K562 (cell line): ENCODE measurements around the gene KLHL12. TPM values are rescaled to one million over a fixed set of nuclear protein-coding genes. Genes with fewer than 3 reads are reported as not detected.
A peak's percentile ranks its signal among the peaks of the same experiment; 100 is the strongest.

Experiments
- ARHGAP35 ChIP-seq: fragments of 450-650 bp; IDR thresholded peaks from 2 replicates; pipeline ENCODE4 v1.6.1; 2018; ENCODE audit not compliant: partially characterized antibody
- BDP1 ChIP-seq: IDR thresholded peaks from 3 replicates; pipeline ENCODE4 v1.6.1; 2011; ENCODE audit not compliant: insufficient read length, insufficient read depth
- BRF1 ChIP-seq: IDR thresholded peaks from 3 replicates; pipeline ENCODE4 v1.6.1; 2011; ENCODE audit warnings: borderline replicate concordance, mild to moderate bottlenecking; ENCODE audit not compliant: insufficient read length; ENCODE audit errors: extremely low read depth
- KLF1 ChIP-seq: fragments of 450-650 bp; IDR thresholded peaks from 2 replicates; pipeline ENCODE4 v1.6.1; 2016; ENCODE audit warnings: missing genetic modification characterization, missing compliant biosample characterization
- MTA2 ChIP-seq: fragments of 450-650 bp; IDR thresholded peaks from 2 replicates; pipeline ENCODE4 v1.6.1; 2016; ENCODE audit warnings: low read depth
- MTA3 ChIP-seq: fragments of 450-650 bp; formaldehyde crosslinking; IDR thresholded peaks from 2 replicates; pipeline ENCODE4 v1.6.1; 2017; ENCODE audit warnings: mild to moderate bottlenecking, borderline replicate concordance
- PTBP1 ChIP-seq: fragments of 200-400 bp; formaldehyde crosslinking; IDR thresholded peaks from 2 replicates; pipeline ENCODE4 v1.6.1; 2017; ENCODE audit warnings: low read depth, low read length
- ZFPM2 ChIP-seq: fragments of 250-450 bp; sonication (Bioruptor Pico); IDR thresholded peaks from 2 replicates; pipeline ENCODE4 v1.5.1; 2022; ENCODE audit warnings: mild to moderate bottlenecking
- polyA plus RNA-seq, 8 experiments: library from polyadenylated mRNA; depleted of rRNA in 4 of 8; stranded (reverse) in 5 of 8; unstranded in 3 of 8; fragments of >200 nt; fragmentation: Nextera tagmentation in 2 of 8; fragmentation: Illumina TruSeq in 1 of 8; extraction: Ambion mirVana in 2 of 8; extraction: Trizol in 1 of 8; gene quantifications; 2 replicates each; pipeline versions ENCODE4 v1.2.1 to v1.2.3, GENCODE V29; 2011 to 2014; ENCODE audit warnings: inconsistent platforms in 1 of 8, missing spikeins in 1 of 8
- total RNA-seq, 7 experiments: library from RNA; depleted of rRNA in 6 of 7; stranded (reverse); fragments of >200 nt in 6 of 7; fragmentation: Illumina TruSeq in 2 of 7; extraction: Trizol in 2 of 7; gene quantifications; 2 replicates each; pipeline versions ENCODE4 v1.2.1 to v1.2.3, GENCODE V29; 2011 to 2021; ENCODE audit warnings: low replicate concordance in 1 of 7
- TF ChIP-seq, protein P1 (sequence below): fragments of 250-450 bp; sonication (Bioruptor Pico); IDR thresholded peaks from 2 replicates; pipeline ENCODE4 v1.8.0; 2022; ENCODE audit warnings: moderate library complexity, mild to moderate bottlenecking, inconsistent platforms
- TF ChIP-seq, protein P2 (sequence below): sonication (generic); formaldehyde crosslinking; IDR thresholded peaks from 2 replicates; pipeline ENCODE4 v1.8.1; 2023; ENCODE audit warnings: mild to moderate bottlenecking, missing genetic modification reagents, moderate library complexity
- TF ChIP-seq, protein P3 (sequence below): fragments of 250-450 bp; sonication (Bioruptor Pico); IDR thresholded peaks from 2 replicates; pipeline ENCODE4 v1.5.0; 2021; ENCODE audit warnings: mild to moderate bottlenecking, borderline replicate concordance
- TF ChIP-seq, protein P4 (sequence below): IDR thresholded peaks from 2 replicates; pipeline ENCODE4 v1.6.1; 2012; ENCODE audit warnings: low read depth, low read length, improper control_type of control experiment, borderline replicate concordance
- TF ChIP-seq, protein P5 (sequence below): sonication (generic); formaldehyde crosslinking; IDR thresholded peaks from 2 replicates; pipeline ENCODE4 v1.9.0; 2022; ENCODE audit warnings: mild to moderate bottlenecking, missing genetic modification reagents

KLHL12 gene
- total and polyA plus RNA-seq, 9 of the 15 experiments (the other 6 are each of a cell fraction or from before 2014, with no cell fraction given): 23.1 to 85.1 (median 35.0) TPM

DNA sequence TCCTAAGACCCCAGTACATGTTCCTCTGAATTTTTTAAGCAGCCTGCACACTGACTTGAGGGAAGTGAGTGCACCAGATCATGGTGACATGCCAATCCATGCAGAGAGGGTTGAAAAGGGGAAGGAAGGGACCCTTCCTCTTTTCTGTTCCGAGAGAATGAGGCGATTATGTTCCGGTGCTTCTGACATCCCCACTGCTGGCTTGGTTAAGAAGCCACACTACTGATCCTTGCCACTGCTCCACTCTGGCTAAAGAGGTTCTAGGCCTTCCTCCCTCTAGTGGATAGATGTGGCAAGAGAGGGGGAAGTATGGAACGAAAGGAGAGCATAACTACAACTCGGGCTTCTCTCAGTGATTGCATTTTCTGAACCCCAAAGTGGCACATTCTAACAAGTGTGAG, 41.9 kb upstream of the KLHL12 start (continued):
- TF ChIP-seq MTA3: 0 out of 2 replicates have a peak, but pooled peaks have one; percentile 71
- TF ChIP-seq, protein P1, sequence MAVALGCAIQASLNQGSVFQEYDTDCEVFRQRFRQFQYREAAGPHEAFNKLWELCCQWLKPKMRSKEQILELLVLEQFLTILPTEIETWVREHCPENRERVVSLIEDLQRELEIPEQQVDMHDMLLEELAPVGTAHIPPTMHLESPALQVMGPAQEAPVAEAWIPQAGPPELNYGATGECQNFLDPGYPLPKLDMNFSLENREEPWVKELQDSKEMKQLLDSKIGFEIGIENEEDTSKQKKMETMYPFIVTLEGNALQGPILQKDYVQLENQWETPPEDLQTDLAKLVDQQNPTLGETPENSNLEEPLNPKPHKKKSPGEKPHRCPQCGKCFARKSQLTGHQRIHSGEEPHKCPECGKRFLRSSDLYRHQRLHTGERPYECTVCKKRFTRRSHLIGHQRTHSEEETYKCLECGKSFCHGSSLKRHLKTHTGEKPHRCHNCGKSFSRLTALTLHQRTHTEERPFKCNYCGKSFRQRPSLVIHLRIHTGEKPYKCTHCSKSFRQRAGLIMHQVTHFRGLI (CRISPR knock-in tag): no peak
- TF ChIP-seq KLF1 (tag): no peak
- TF ChIP-seq, protein P2, sequence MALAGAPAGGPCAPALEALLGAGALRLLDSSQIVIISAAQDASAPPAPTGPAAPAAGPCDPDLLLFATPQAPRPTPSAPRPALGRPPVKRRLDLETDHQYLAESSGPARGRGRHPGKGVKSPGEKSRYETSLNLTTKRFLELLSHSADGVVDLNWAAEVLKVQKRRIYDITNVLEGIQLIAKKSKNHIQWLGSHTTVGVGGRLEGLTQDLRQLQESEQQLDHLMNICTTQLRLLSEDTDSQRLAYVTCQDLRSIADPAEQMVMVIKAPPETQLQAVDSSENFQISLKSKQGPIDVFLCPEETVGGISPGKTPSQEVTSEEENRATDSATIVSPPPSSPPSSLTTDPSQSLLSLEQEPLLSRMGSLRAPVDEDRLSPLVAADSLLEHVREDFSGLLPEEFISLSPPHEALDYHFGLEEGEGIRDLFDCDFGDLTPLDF (CRISPR knock-in tag): peak; percentile 73; the same call in 1 of the 2 replicates
- no peak for TF ChIP-seq BRF1
- TF ChIP-seq, protein P3, sequence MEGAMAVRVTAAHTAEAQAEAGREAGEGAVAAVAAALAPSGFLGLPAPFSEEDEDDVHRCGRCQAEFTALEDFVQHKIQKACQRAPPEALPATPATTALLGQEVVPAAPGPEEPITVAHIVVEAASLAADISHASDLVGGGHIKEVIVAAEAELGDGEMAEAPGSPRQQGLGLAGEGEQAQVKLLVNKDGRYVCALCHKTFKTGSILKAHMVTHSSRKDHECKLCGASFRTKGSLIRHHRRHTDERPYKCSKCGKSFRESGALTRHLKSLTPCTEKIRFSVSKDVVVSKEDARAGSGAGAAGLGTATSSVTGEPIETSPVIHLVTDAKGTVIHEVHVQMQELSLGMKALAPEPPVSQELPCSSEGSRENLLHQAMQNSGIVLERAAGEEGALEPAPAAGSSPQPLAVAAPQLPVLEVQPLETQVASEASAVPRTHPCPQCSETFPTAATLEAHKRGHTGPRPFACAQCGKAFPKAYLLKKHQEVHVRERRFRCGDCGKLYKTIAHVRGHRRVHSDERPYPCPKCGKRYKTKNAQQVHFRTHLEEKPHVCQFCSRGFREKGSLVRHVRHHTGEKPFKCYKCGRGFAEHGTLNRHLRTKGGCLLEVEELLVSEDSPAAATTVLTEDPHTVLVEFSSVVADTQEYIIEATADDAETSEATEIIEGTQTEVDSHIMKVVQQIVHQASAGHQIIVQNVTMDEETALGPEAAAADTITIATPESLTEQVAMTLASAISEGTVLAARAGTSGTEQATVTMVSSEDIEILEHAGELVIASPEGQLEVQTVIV (CRISPR knock-in tag): no peak
- TF ChIP-seq, protein P4, sequence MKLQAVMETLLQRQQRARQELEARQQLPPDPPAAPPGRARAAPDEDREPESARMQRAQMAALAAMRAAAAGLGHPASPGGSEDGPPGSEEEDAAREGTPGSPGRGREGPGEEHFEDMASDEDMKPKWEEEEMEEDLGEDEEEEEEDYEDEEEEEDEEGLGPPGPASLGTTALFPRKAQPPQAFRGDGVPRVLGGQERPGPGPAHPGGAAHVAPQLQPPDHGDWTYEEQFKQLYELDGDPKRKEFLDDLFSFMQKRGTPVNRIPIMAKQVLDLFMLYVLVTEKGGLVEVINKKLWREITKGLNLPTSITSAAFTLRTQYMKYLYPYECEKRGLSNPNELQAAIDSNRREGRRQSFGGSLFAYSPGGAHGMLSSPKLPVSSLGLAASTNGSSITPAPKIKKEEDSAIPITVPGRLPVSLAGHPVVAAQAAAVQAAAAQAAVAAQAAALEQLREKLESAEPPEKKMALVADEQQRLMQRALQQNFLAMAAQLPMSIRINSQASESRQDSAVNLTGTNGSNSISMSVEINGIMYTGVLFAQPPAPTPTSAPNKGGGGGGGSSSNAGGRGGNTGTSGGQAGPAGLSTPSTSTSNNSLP: peak; percentile 53; the same call in 1 of the 2 replicates
- TF ChIP-seq ARHGAP35: no peak
- TF ChIP-seq, protein P5, sequence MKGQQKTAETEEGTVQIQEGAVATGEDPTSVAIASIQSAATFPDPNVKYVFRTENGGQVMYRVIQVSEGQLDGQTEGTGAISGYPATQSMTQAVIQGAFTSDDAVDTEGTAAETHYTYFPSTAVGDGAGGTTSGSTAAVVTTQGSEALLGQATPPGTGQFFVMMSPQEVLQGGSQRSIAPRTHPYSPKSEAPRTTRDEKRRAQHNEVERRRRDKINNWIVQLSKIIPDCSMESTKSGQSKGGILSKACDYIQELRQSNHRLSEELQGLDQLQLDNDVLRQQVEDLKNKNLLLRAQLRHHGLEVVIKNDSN: no peak; the same call in 1 of the 2 replicates
- no peak for TF ChIP-seq PTBP1
- no peak for TF ChIP-seq ZFPM2
- TF ChIP-seq BDP1: no peak
- TF ChIP-seq MTA2: no peak
